Measurements from ENCODE around the gene RIC1. TPM values are rescaled to one million over a fixed set of nuclear protein-coding genes. Genes with fewer than 3 reads are reported as not detected.
A peak's percentile ranks its signal among the peaks of the same experiment; 100 is the strongest.

Gene RIC1
- total RNA-seq, 1 donor, result 37.8 TPM

GRCh38 chr9:5684101-5684500 is 55.2 kb downstream of the RIC1 start:
- no peak overlapping the region for H3K4me3 ChIP-seq (ENCODE audit: low read depth, low read length)
- DNase-seq (ENCODE audit: low read depth), result peak; percentile 15
- no peak for TF ChIP-seq CTCF (IDR thresholded peaks at IDR 0.05; ENCODE audit: insufficient read depth, low read length)

- DNase-seq (ENCODE audit: low read depth), result peak; percentile 25
- TF ChIP-seq CTCF (IDR thresholded peaks at IDR 0.05; ENCODE audit: insufficient read depth, low read length), result no peak
- H3K4me3 ChIP-seq (ENCODE audit: low read depth, low read length), result no peak overlapping the region
Measured at GRCh38 chr9:5688109-5688508, 59.2 kb downstream of the RIC1 start.

DNA sequence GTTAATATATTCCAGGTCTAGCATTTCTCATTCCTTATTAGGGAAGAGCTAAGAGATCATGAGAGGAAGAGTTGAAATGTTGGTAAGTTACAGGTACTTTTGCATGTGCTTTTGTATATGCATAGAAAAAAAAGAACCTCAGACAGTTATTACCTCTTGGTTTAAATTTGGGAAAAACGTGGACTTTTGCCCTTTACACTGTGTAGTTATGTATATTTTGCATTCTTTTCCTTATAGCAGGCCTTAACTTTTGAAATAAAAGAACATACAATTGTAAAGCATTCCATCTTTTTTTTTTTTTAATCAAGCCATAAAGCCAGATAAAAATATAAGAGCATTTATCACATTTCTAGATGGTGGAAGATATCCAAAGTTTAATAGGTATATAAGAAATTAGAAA is 61.4 kb downstream of the RIC1 start:
- H3K4me3 ChIP-seq (ENCODE audit: low read depth, low read length), result no peak overlapping the region
- no peak for DNase-seq (ENCODE audit: low read depth)
- TF ChIP-seq CTCF (IDR thresholded peaks at IDR 0.05; ENCODE audit: insufficient read depth, low read length), result no peak

DNA sequence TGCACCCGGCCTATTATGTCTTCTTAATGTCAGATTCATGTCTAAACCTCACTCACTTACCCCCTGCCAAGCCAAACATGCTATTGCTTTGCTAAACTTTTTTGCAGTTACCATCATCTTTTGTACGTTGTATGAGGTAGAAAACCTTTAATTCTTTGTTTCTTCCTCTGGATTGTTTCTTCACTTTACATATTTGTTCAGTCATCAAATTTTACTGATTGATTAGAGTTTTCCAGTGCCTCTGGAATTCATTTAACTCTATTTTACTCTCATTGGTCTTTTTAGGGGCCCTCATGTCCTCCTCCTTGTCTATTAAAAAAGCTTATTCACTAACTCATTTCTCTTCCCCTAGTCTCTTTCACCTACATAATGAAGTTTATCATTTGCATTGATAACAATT is 67.0 kb downstream of the RIC1 start:
- TF ChIP-seq CTCF (IDR thresholded peaks at IDR 0.05; ENCODE audit: insufficient read depth, low read length), result no peak
- DNase-seq (ENCODE audit: low read depth), result no peak
- no peak overlapping the region for H3K4me3 ChIP-seq (ENCODE audit: low read depth, low read length)

DNA sequence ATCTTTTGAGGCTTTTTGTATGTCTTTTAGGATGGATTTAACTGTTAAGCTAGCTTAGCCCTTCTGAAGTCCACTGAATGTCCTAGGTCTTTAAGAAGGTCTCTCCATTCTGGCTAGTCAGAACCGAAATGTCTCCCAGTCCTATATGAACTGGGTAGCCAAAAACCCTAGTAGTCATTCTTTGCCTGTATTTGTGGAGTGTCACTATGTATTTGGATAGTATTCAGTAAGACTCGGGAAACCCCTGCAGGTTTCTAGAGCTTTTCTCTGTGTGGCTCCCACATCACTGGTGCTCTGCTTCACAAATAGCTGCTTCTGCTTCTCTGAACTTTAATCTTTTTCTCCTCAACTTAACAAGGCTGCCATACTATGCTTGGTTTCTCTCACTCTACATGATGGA is 68.0 kb downstream of the RIC1 start:
- H3K4me3 ChIP-seq (ENCODE audit: low read depth, low read length), result no peak overlapping the region
- TF ChIP-seq CTCF (IDR thresholded peaks at IDR 0.05; ENCODE audit: insufficient read depth, low read length), result no peak
- no peak for DNase-seq (ENCODE audit: low read depth)

GRCh38 chr9:5698004-5698403 is 69.1 kb downstream of the RIC1 start:
- DNase-seq (ENCODE audit: low read depth), result no peak
- H3K4me3 ChIP-seq (ENCODE audit: low read depth, low read length), result no peak overlapping the region
- TF ChIP-seq CTCF (IDR thresholded peaks at IDR 0.05; ENCODE audit: insufficient read depth, low read length), result no peak

- no peak overlapping the region for H3K4me3 ChIP-seq (ENCODE audit: low read depth, low read length)
- TF ChIP-seq CTCF (IDR thresholded peaks at IDR 0.05; ENCODE audit: insufficient read depth, low read length), result no peak
- DNase-seq (ENCODE audit: low read depth), result peak; percentile 48
Measured at GRCh38 chr9:5698810-5699556, 70.1 kb downstream of the RIC1 start.

All from fibroblast of the aortic adventitia (primary cell).